ENCODE measurements around the gene SLC26A2. TPM values are rescaled to one million over a fixed set of nuclear protein-coding genes. Genes with fewer than 3 reads are reported as not detected.

The SLC26A2 gene
- total RNA-seq, 4 donors from 2014 or later, result 233 to 1,489 (median 1,023) TPM

DNA sequence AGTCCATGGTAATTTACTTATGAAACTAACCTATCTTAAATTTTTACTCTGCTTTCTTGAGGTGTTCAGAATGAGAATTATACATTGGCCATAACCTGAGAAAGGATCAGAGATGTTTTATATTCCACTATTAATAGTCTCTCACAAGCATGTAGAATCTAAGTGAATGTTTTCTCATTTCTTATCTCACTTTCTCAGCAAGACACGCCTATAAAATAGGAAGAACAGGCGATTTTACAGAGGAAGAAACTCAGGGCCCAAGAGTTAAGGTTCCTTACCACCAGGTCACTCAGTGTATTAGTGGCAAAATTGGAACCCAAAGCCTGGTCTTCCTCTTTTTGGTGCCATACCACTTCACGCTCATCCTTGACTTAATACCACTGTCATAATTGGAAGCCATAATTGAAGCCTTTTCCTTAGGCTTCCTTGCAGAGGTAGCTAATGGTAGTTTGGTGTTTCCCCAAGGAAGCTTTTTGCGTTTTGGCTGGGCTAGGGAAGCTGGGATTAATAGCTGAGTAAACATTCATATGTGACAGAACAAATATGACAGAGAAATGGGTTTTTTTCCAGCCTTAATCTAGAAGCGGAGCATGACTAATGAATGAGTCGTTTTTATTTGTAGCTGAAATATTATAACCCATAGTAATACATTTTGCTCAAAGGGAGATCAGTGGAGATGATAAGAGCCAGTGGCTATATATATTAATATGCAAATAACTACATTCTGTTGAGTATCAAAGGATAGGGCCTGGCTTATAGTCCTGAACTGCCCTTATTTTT lies 56.9 kb downstream of the SLC26A2 start:
- H3K27ac ChIP-seq, result no peak overlapping the region
- H3K4me1 ChIP-seq, result peaks cover 0 to 15% (median 8%) of the 10 kb centered on the region in 4 donors
- 78 to 89% methylated on average over 5 to 6 of the region's 6 CpGs for WGBS, 2 donors (ENCODE audit: low coverage in 1 of 2)
- in situ Hi-C loops (cut with MboI; ENCODE audit: low pct_ligation_motif_present in 1 of 4, low pct_unique_long_range_greater_than_20kb in 1 of 4, low sequenced_read_pairs in 3 of 4) (no loop called here), intact Hi-C loops (cut with DNase I; ENCODE audit: low total_unique reads) (no loop called here)
- TF ChIP-seq EP300 (IDR thresholded peaks at IDR 0.05; ENCODE audit: low read depth) (no peak), POLR2A (IDR thresholded peaks at IDR 0.05) (no peak), POLR2AphosphoS5 (IDR thresholded peaks at IDR 0.05) (no peak)
- TF ChIP-seq, protein P1, sequence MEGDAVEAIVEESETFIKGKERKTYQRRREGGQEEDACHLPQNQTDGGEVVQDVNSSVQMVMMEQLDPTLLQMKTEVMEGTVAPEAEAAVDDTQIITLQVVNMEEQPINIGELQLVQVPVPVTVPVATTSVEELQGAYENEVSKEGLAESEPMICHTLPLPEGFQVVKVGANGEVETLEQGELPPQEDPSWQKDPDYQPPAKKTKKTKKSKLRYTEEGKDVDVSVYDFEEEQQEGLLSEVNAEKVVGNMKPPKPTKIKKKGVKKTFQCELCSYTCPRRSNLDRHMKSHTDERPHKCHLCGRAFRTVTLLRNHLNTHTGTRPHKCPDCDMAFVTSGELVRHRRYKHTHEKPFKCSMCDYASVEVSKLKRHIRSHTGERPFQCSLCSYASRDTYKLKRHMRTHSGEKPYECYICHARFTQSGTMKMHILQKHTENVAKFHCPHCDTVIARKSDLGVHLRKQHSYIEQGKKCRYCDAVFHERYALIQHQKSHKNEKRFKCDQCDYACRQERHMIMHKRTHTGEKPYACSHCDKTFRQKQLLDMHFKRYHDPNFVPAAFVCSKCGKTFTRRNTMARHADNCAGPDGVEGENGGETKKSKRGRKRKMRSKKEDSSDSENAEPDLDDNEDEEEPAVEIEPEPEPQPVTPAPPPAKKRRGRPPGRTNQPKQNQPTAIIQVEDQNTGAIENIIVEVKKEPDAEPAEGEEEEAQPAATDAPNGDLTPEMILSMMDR (IDR thresholded peaks at IDR 0.05), result no peak
- DNase-seq, result no peak
- H3K27me3 ChIP-seq, result no peaks in the 10 kb centered on the region
- H3K9me3 ChIP-seq, result no peaks in the 10 kb centered on the region
- no peak overlapping the region for H3K4me3 ChIP-seq
- H3K36me3 ChIP-seq, result peaks cover 0 to 64% (median 30%) of the 10 kb centered on the region in 4 donors

DNA sequence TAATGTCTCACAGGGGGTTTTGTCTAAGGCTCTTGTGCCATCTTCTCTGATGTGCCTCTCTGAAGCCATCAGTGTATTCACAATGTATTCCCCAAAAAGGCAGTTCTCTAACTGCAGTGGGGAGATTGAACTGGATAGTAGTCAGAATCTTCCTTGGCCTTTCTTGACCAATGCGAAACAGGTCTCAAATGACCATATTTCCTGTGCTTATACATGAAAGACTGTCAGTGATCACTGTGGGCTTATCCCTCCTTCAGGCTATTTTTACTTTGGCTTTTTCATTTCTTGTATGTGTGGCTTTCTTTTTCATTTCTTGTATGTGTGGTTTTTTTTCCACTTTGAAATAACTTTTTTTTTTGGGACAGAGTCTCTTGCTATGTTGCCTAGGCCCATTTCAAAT lies 59.7 kb downstream of the SLC26A2 start:
- Histone ChIP-seq H3K4me1 (peaks cover 0 to 7% (median 3%) of the 10 kb centered on the region in 4 donors), H3K4me3 (no peak overlapping the region), H3K36me3 (peaks cover 0 to 66% (median 25%) of the 10 kb centered on the region in 4 donors), H3K27ac (no peak overlapping the region), H3K9me3 (no peaks in the 10 kb centered on the region), H3K27me3 (no peaks in the 10 kb centered on the region)
- DNase-seq, result no peak
- intact Hi-C loops (cut with DNase I; ENCODE audit: low total_unique reads) (no loop called here), in situ Hi-C loops (cut with MboI; ENCODE audit: low pct_ligation_motif_present in 1 of 4, low pct_unique_long_range_greater_than_20kb in 1 of 4, low sequenced_read_pairs in 3 of 4) (no loop called here)
- TF ChIP-seq EP300 (IDR thresholded peaks at IDR 0.05; ENCODE audit: low read depth) (no peak), POLR2A (IDR thresholded peaks at IDR 0.05) (no peak), POLR2AphosphoS5 (IDR thresholded peaks at IDR 0.05) (no peak)
- TF ChIP-seq, protein P1 (IDR thresholded peaks at IDR 0.05), result no peak
- 100% methylated on average over 1 of the region's 1 CpG for WGBS, 2 donors (ENCODE audit: low coverage in 1 of 2)

GRCh38 chr5:150021491-150022157 lies 61.1 kb downstream of the SLC26A2 start:
- WGBS, 2 donors (ENCODE audit: low coverage in 1 of 2), result 91 to 95% methylated on average over 6 to 13 of the region's 13 CpGs
- in situ Hi-C loops (cut with MboI; ENCODE audit: low pct_ligation_motif_present in 1 of 4, low pct_unique_long_range_greater_than_20kb in 1 of 4, low sequenced_read_pairs in 3 of 4) (no loop called here), intact Hi-C loops (cut with DNase I; ENCODE audit: low total_unique reads) (no loop called here)
- DNase-seq, result no peak
- H3K4me3 ChIP-seq, result no peak overlapping the region
- H3K36me3 ChIP-seq, result peaks cover 0 to 66% (median 26%) of the 10 kb centered on the region in 4 donors
- no peak overlapping the region for H3K27ac ChIP-seq
- no peaks in the 10 kb centered on the region for H3K9me3 ChIP-seq
- TF ChIP-seq POLR2A (IDR thresholded peaks at IDR 0.05) (no peak), EP300 (IDR thresholded peaks at IDR 0.05; ENCODE audit: low read depth) (no peak), POLR2AphosphoS5 (IDR thresholded peaks at IDR 0.05) (no peak)
- TF ChIP-seq, protein P1 (IDR thresholded peaks at IDR 0.05), result no peak
- no peaks in the 10 kb centered on the region for H3K27me3 ChIP-seq
- peaks cover 0 to 7% (median 3%) of the 10 kb centered on the region in 4 donors for H3K4me1 ChIP-seq

DNA sequence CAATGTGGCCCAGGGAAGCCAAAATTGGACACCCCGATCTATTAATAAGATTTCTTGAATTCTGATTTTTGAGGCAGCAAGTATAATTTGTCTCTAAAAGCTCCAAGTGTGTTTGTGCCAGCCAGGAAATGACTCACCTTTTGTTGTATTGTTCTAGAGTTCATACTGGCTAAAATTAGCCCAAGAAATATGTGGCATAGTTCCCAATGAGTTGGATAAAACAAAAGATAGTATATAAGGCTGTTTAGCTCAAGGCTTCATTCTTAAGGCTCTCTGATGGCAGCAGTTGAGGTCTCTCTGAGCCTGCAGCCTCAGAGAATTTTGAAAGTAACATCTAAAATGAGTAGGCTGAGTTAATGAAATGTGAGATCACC lies 61.6 kb downstream of the SLC26A2 start:
- Histone ChIP-seq H3K4me1 (peaks cover 0 to 7% (median 3%) of the 10 kb centered on the region in 4 donors), H3K27ac (no peak overlapping the region), H3K27me3 (no peaks in the 10 kb centered on the region), H3K9me3 (no peaks in the 10 kb centered on the region), H3K4me3 (no peak overlapping the region), H3K36me3 (peaks cover 0 to 72% (median 29%) of the 10 kb centered on the region in 4 donors)
- intact Hi-C loops (cut with DNase I; ENCODE audit: low total_unique reads) (no loop called here), in situ Hi-C loops (cut with MboI; ENCODE audit: low pct_ligation_motif_present in 1 of 4, low pct_unique_long_range_greater_than_20kb in 1 of 4, low sequenced_read_pairs in 3 of 4) (no loop called here)
- 92% methylated on average over 1 of the region's 1 CpG; no CpG with 5 or more reads in 1 of the 2 donors for WGBS, 2 donors (ENCODE audit: low coverage in 1 of 2)
- TF ChIP-seq POLR2A (IDR thresholded peaks at IDR 0.05), result no peak
- TF ChIP-seq, protein P1 (IDR thresholded peaks at IDR 0.05), result no peak
- TF ChIP-seq EP300 (IDR thresholded peaks at IDR 0.05; ENCODE audit: low read depth), result no peak
- no peak for TF ChIP-seq POLR2AphosphoS5 (IDR thresholded peaks at IDR 0.05)
- no peak for DNase-seq

All from transverse colon (tissue), 4 donors.